Activated CD4-positive, alpha-beta T cell treated with anti-CD3 and anti-CD28 coated beads for 48 hours (primary cell): ENCODE measurements around the gene NLGN1.

Source experiments
- DNase-seq: peaks from one replicate; pipeline ENCODE4 v3.0.0-alpha.2; 2020

Gene NLGN1

GRCh38 chr3:173644086-173645082, 246.8 kb downstream of the NLGN1 start:
- no peak for DNase-seq

GRCh38 chr3:173650596-173650995, 253.1 kb downstream of the NLGN1 start:
- no peak for DNase-seq

- DNase-seq, result no peak
Observed at GRCh38 chr3:173652093-173652492, 254.5 kb downstream of the NLGN1 start.

GRCh38 chr3:173653781-173654180, 256.2 kb downstream of the NLGN1 start:
- no peak for DNase-seq

GRCh38 chr3:173659972-173660371, 262.4 kb downstream of the NLGN1 start:
- no peak for DNase-seq

GRCh38 chr3:173660645-173661299, 263.2 kb downstream of the NLGN1 start:
- no peak for DNase-seq

GRCh38 chr3:173663696-173664111, 266.2 kb downstream of the NLGN1 start:
- no peak for DNase-seq

GRCh38 chr3:173676094-173676493, 278.6 kb downstream of the NLGN1 start:
- DNase-seq, result no peak

- no peak for DNase-seq
Observed at GRCh38 chr3:173681188-173681678, 283.7 kb downstream of the NLGN1 start.

- DNase-seq, result no peak
Observed at GRCh38 chr3:173685456-173685855, 287.9 kb downstream of the NLGN1 start.

- no peak for DNase-seq
Observed at GRCh38 chr3:173688216-173688842, 290.8 kb downstream of the NLGN1 start.

GRCh38 chr3:173690542-173691180, 293.1 kb downstream of the NLGN1 start:
- DNase-seq, result no peak

- DNase-seq, result no peak
Observed at GRCh38 chr3:173699353-173699752, 301.8 kb downstream of the NLGN1 start.

- no peak for DNase-seq
Observed at GRCh38 chr3:173700336-173700735, 302.8 kb downstream of the NLGN1 start.

- no peak for DNase-seq
Observed at GRCh38 chr3:173702561-173702960, 305.0 kb downstream of the NLGN1 start.

GRCh38 chr3:173703771-173704170, 306.2 kb downstream of the NLGN1 start:
- no peak for DNase-seq

- no peak for DNase-seq
Observed at GRCh38 chr3:173706630-173707029, 309.1 kb downstream of the NLGN1 start.

GRCh38 chr3:173708191-173708590, 310.6 kb downstream of the NLGN1 start:
- DNase-seq, result no peak

- no peak for DNase-seq
Observed at GRCh38 chr3:173709026-173709425, 311.5 kb downstream of the NLGN1 start.

GRCh38 chr3:173711619-173712018, 314.1 kb downstream of the NLGN1 start:
- no peak for DNase-seq

- no peak for DNase-seq
Observed at GRCh38 chr3:173719585-173719984, 322.0 kb downstream of the NLGN1 start.

- no peak for DNase-seq
Observed at GRCh38 chr3:173725507-173725906, 328.0 kb downstream of the NLGN1 start.

GRCh38 chr3:173730391-173730790, 332.8 kb downstream of the NLGN1 start:
- DNase-seq, result no peak
